OCI-LY3 (cell line): ENCODE results near the gene ZNF778.

Experiments used
- CTCF ChIP-seq: fragments of 200-600, 300-600 bp; sonication (generic); IDR thresholded peaks from 2 replicates; pipeline ENCODE4 v1.5.1; 2014; ENCODE audit warnings: antibody characterized with exemption, low read length, low read depth
- EZH2phosphoT487 ChIP-seq: fragments of 200-600 bp; shearing (Covaris generic); IDR thresholded peaks from 2 replicates; pipeline ENCODE4 v1.6.1; 2018; ENCODE audit warnings: antibody characterized with exemption, mixed run types, low read depth

- TF ChIP-seq EZH2phosphoT487 (no peak), CTCF (no peak)
Measured at GRCh38 chr16:89179656-89180315, 37.7 kb upstream of the ZNF778 start.
